ENCODE measurements around the gene ACOXL.
"Not testable (repeated sequence)": the region's sequence is repeated elsewhere in the genome, so short reads cannot be mapped to it uniquely, and the experiment has no call there.

ACOXL gene

DNA sequence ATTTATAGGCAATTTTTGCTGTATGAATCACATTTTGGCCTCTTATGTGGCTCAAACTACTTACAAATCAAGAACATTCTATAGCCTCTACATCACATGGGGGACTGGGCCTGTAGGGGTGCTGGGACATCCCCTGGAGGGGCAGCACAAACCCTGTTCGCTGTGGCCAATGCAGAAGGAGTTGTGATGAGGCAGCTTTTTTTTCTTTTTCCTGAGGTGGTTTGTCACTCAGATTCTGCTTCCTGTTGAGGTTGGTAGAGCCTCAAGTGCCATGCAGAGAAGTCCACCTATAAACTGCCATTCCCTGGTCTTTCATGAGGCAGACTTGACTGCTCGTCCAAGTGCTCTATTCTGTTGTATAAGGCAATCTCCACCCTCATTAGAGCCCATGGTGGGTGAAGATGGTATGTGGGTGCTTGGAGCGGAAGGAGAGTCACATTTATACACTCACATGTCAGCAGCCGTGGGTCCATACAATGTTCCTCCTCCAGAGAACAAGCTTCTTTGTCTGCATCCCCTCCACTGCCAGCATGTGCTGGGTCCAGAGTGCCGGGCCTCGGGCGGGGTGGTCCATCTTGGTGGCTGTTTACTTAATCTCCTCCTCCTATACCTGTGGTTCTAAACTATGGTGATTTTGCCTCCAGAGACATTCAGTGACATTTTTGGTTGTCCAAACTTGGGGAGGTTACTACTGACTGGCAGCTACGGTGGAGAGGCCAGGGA is 120.3 kb downstream of the ACOXL start:
- H3K4me3 ChIP-seq (ENCODE audit: low read depth, low read length), result no peak overlapping the region
- TF ChIP-seq, protein P1, sequence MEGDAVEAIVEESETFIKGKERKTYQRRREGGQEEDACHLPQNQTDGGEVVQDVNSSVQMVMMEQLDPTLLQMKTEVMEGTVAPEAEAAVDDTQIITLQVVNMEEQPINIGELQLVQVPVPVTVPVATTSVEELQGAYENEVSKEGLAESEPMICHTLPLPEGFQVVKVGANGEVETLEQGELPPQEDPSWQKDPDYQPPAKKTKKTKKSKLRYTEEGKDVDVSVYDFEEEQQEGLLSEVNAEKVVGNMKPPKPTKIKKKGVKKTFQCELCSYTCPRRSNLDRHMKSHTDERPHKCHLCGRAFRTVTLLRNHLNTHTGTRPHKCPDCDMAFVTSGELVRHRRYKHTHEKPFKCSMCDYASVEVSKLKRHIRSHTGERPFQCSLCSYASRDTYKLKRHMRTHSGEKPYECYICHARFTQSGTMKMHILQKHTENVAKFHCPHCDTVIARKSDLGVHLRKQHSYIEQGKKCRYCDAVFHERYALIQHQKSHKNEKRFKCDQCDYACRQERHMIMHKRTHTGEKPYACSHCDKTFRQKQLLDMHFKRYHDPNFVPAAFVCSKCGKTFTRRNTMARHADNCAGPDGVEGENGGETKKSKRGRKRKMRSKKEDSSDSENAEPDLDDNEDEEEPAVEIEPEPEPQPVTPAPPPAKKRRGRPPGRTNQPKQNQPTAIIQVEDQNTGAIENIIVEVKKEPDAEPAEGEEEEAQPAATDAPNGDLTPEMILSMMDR (IDR thresholded peaks at IDR 0.05; ENCODE audit: low read depth, low read length), result no peak

GRCh38 chr2:110853516-110853915 is 121.1 kb downstream of the ACOXL start:
- TF ChIP-seq, protein P1 (IDR thresholded peaks at IDR 0.05; ENCODE audit: low read depth, low read length), result peak; percentile 47
- no peak overlapping the region for H3K4me3 ChIP-seq (ENCODE audit: low read depth, low read length)

- TF ChIP-seq, protein P1 (IDR thresholded peaks at IDR 0.05; ENCODE audit: low read depth, low read length), result no peak
Measured at GRCh38 chr2:110853948-110854347, 121.6 kb downstream of the ACOXL start.

DNA sequence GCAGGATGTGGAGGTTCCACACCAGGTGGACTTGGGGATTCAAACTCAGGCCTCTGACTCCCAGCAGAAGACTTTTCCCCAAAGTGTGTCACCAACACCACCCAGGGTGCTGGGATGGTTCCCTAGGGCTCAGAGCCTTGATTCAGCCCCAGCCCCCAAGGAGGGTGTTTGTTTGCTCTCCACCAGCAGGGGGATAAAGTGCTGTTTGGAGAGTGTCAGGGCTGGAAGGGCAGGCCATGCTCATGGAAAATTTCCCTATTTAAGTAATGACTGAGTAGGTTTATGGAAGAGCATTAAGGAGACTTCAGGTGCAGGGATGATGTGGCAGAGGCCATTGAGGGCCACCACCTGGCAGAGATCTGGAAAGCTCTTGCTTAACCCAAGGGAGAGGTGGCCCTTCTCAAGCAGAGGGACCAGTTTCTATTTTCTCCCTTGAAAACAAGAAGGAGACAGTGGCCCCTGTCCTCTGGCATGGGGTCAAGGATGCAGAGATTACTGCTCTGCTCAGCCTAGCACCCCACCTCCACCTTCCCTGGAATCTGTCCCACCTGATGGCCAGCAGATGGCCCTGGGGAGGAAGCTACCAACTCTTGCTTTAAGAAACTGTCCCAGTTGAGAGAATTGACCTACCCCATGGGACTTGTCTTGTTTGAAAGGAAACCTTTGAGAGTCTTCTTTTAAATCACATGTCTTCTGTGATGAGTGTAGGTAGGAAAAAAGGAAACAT is 122.1 kb downstream of the ACOXL start:
- no peak overlapping the region for H3K4me3 ChIP-seq (ENCODE audit: low read depth, low read length)
- TF ChIP-seq, protein P1 (IDR thresholded peaks at IDR 0.05; ENCODE audit: low read depth, low read length), result no peak

More at GRCh38 chr2:110853948-110854347, 121.6 kb downstream of the ACOXL start:
- no peak overlapping the region for H3K4me3 ChIP-seq (ENCODE audit: low read depth, low read length)

DNA sequence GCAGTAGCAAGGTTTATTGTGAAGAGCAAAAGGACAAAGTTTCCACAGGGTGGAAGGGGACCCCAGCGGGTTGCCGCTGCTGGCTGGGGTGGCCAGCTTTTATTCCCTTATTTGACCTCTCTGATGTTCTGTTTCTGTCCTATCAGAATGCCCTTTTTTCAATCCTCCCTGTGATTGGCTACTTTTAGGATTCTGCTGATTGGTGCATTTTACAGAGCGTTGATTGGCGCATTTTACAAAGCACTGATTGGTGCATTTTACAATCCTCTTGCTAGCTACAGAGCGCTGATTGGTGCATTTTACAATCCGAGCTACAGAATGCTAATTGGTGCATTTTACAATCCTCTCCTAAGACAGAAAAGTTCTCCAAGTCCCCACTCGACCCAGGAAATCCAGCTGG is 123.5 kb downstream of the ACOXL start:
- not testable (repeated sequence) for H3K4me3 ChIP-seq (ENCODE audit: low read depth, low read length)

- H3K4me3 ChIP-seq (ENCODE audit: low read depth, low read length), result no peak overlapping the region
Measured at GRCh38 chr2:110858135-110858725, 125.9 kb downstream of the ACOXL start.

DNA sequence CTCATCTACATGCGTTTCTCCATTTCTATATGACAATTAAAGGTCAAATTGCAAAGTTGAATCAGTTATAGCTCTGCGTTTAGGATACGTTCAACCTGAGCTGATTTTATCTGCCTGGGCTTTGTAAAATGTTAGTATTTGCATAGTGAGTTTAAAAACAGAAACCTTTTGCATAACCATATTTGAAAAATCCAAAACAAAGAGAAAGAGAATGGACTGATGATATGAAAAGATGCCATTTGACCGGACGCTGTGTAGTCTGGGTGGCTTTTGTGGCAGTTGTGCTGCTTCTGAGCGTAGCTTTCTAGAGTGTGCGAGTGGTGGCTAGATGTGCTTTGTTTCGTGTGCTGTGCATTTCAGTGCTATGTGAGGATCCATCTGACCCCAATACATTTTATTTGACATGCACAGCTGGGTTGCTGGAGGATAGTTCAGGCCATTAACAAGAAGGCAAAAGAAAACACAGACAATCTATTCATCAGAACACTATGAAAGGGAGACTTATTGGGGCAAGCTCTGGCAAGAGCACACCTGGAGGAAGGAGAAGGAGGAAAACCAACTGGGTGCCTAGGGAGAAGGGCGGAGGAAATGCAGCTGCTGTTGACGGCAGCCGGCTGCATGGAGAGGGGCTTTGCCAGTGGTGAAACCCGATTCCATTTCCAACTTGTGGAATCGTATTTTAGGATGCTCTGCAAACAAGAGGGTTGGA is 126.8 kb downstream of the ACOXL start:
- TF ChIP-seq, protein P1 (IDR thresholded peaks at IDR 0.05; ENCODE audit: low read depth, low read length), result no peak
- no peak overlapping the region for H3K4me3 ChIP-seq (ENCODE audit: low read depth, low read length)

More at GRCh38 chr2:110858135-110858725, 125.9 kb downstream of the ACOXL start:
- TF ChIP-seq, protein P1 (IDR thresholded peaks at IDR 0.05; ENCODE audit: low read depth, low read length), result no peak

All from WI38 (cell line).